Heart left ventricle (tissue), 16 donors: Measurements from ENCODE around the gene NXF1. TPM values are rescaled to one million over a fixed set of nuclear protein-coding genes. Genes with fewer than 3 reads are reported as not detected.

Experiments
- ATAC-seq, 4 donors: fragments of 200-7000 bp; cut with Tn5 transposase; one replicate each; pipeline ENCODE4 v1.9.1; 2020 to 2022; ENCODE audit warnings: moderate library complexity in 4 of 4, mild to moderate bottlenecking in 3 of 4, moderate number of reproducible peaks in 1 of 4
- DNase-seq, 5 donors: peaks; one replicate each; pipeline ENCODE4 v3.0.0-alpha.2; 2020
- H3K27ac ChIP-seq, 12 donors: fragments of 200-600 bp; sonication (generic) in 4 of 12; one replicate each; pipeline versions ENCODE4 v1.5.0 to v1.8.0; 2016 to 2022; ENCODE audit warnings: mild to moderate bottlenecking in 2 of 12
- H3K27me3 ChIP-seq, 9 donors: fragments of 200-600 bp; sonication (generic) in 2 of 9; one replicate each; pipeline versions ENCODE4 v1.5.1 to v1.8.0; 2016 to 2022; ENCODE audit warnings: mild to moderate bottlenecking in 3 of 9
- H3K36me3 ChIP-seq, 9 donors: fragments of 200-600 bp; sonication (generic) in 2 of 9; one replicate each; pipeline versions ENCODE4 v1.5.0 to v1.8.0; 2018 to 2022; ENCODE audit warnings: mild to moderate bottlenecking in 2 of 9
- H3K4me1 ChIP-seq, 12 donors: fragments of 200-600 bp; sonication (generic) in 4 of 12; one replicate each; pipeline versions ENCODE4 v1.5.0 to v1.8.0; 2016 to 2022; ENCODE audit warnings: mild to moderate bottlenecking in 3 of 12
- H3K4me3 ChIP-seq, 12 donors: fragments of 200-600 bp; sonication (generic) in 4 of 12; one replicate each; pipeline versions ENCODE4 v1.5.0 to v1.8.0; 2017 to 2022; ENCODE audit warnings: mild to moderate bottlenecking in 9 of 12, moderate library complexity in 4 of 12
- H3K9me3 ChIP-seq, 12 donors: fragments of 200-600 bp; sonication (generic) in 4 of 12; one replicate each; pipeline versions ENCODE4 v1.5.0 to v1.8.0; 2016 to 2022; ENCODE audit warnings: mild to moderate bottlenecking in 1 of 12
- POLR2A ChIP-seq, 2 donors: fragments of 450-650 bp; IDR thresholded peaks; one replicate each; pipeline ENCODE4 v1.6.1; 2017; ENCODE audit warnings: antibody characterized with exemption in 2 of 2, mild to moderate bottlenecking in 2 of 2, moderate library complexity in 2 of 2
- WGBS, 4 donors: extraction: QIAGEN DNeasy Blood & Tissue Kit in 2 of 4; methylation state at CpG; one replicate each; pipeline versions ENCODE4 v1.1.5 to v1.1.7; 2013 to 2018; 5-methylcytosine and 5-hydroxymethylcytosine counted together
- intact Hi-C, 10 donors: fragments of 100-400 bp; cut with DNase I; formaldehyde crosslinking; loops; one replicate each; pipeline versions ENCODE4 v1.11.1 to v1.14.2; 2022
- polyA plus RNA-seq, 2 donors: library from polyadenylated mRNA; stranded (reverse); fragments of 200-250 nt; gene quantifications; one replicate each; pipeline ENCODE4 v1.2.3, GENCODE V29; 2013
- total RNA-seq, 9 donors: library from RNA; depleted of rRNA in 2 of 9; stranded (reverse); fragments of >200 nt in 2 of 9; fragmentation: NEBNext Ultra II Directional in 3 of 9; extraction: Animal tissue kit (Norgen Biotek cat#: 25700) in 3 of 9; gene quantifications; one replicate each; pipeline versions ENCODE4 v1.1.0 to v1.2.4, GENCODE V29; 2016 to 2023
- TF ChIP-seq, protein P1 (sequence below), 12 donors: fragments of 200-600 bp; sonication (generic) in 4 of 12; IDR thresholded peaks; one replicate each; pipeline versions ENCODE4 v1.5.0 to v1.8.0; 2018 to 2022; ENCODE audit warnings: antibody characterized with exemption in 12 of 12, mild to moderate bottlenecking in 5 of 12
- donor health status: ischemic (EF 13 %, LVEDD 7.1; RV severe dilation, severe dysfunction).
- donor health status: healthy with polysubstance abuse.
- donor health status: DM: no; HTN: yes; CAD: no.
- donor health status: DM: no; HTN: no; CAD: no.
- donor health status: ischemic (EF 25% LVEDD 6.9; RV normal size, moderate dysfunction).
- donor health status: ischemic (EF 25% LVEDD 5.7; RV mildly dilated, moderate dysfunction).
- donor health status: healthy.
- donor health status: DM: yes; HTN: yes; CAD: no.
- donor health status: ischemic (EF 35%, LVEDD 5.7; RV mildly dilated, moderate dysfunction).
- donor health status: nonischemic (EF 11% LVEDD 7.7; RV severe dilation, severe dysfunction).
- donor health status: DM: yes; HTN: yes; CAD: no.
- donor health status: PGD.
- donor health status: ischemic (EF 29% LVEDD 5.4; RV normal size, mild dysfunction).
- donor health status: nonischemic (EF 23%, LVEDD 6.1; RV moderate dilation, normal function).

The NXF1 gene
- total and polyA plus RNA-seq, 11 donors, result 28.5 to 63.4 (median 36.4) TPM

DNA sequence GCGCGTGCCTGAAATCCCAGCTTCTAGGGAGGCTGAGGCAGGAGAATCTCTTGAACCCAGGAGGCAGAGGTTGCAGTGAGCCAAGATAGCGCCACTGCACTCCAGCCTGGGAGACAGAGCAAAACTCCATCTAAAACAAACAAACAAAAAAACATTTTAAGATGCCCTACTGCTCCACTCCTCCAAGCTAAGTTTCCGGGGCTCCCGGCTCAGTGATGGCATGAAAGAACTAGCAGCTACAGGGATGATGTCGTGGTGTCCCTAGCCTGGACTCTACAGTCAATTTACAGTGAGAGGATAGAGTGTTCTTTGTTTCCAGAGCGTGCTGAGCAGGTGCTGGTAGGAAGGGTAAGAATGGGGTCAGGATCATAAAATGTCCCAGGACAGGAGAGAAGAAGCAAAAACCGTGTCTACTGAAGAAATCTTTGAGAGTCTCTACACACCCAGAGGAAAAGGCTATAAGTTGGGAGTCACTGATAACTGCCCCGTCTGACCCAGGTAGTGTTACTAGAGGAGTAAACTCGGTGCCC is 50.1 kb downstream of the NXF1 start:
- Histone ChIP-seq H3K27ac (peak overlapping the region in 1 of 12 donors; percentile 90), H3K4me1 (peaks cover 3 to 38% (median 16%) of the 10 kb centered on the region in 12 donors), H3K27me3 (no peaks in the 10 kb centered on the region), H3K36me3 (peaks cover 0 to 21% (median 10%) of the 10 kb centered on the region in 9 donors), H3K4me3 (no peak overlapping the region), H3K9me3 (no peaks in the 10 kb centered on the region)
- ATAC-seq (no peak), DNase-seq (no peak)
- 80 to 85% (median 84%) methylated on average over 10 of the region's 10 CpGs for WGBS, 4 donors
- no peak for TF ChIP-seq POLR2A (IDR thresholded peaks at IDR 0.05)
- TF ChIP-seq, protein P1, sequence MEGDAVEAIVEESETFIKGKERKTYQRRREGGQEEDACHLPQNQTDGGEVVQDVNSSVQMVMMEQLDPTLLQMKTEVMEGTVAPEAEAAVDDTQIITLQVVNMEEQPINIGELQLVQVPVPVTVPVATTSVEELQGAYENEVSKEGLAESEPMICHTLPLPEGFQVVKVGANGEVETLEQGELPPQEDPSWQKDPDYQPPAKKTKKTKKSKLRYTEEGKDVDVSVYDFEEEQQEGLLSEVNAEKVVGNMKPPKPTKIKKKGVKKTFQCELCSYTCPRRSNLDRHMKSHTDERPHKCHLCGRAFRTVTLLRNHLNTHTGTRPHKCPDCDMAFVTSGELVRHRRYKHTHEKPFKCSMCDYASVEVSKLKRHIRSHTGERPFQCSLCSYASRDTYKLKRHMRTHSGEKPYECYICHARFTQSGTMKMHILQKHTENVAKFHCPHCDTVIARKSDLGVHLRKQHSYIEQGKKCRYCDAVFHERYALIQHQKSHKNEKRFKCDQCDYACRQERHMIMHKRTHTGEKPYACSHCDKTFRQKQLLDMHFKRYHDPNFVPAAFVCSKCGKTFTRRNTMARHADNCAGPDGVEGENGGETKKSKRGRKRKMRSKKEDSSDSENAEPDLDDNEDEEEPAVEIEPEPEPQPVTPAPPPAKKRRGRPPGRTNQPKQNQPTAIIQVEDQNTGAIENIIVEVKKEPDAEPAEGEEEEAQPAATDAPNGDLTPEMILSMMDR (IDR thresholded peaks at IDR 0.05), result no peak
- intact Hi-C loops, result loop anchor here in 1 of 10 donors (2.0 kb wide), 1 partner anchor 26 kb away; the partner anchor contains the start of gene TTC9C

DNA sequence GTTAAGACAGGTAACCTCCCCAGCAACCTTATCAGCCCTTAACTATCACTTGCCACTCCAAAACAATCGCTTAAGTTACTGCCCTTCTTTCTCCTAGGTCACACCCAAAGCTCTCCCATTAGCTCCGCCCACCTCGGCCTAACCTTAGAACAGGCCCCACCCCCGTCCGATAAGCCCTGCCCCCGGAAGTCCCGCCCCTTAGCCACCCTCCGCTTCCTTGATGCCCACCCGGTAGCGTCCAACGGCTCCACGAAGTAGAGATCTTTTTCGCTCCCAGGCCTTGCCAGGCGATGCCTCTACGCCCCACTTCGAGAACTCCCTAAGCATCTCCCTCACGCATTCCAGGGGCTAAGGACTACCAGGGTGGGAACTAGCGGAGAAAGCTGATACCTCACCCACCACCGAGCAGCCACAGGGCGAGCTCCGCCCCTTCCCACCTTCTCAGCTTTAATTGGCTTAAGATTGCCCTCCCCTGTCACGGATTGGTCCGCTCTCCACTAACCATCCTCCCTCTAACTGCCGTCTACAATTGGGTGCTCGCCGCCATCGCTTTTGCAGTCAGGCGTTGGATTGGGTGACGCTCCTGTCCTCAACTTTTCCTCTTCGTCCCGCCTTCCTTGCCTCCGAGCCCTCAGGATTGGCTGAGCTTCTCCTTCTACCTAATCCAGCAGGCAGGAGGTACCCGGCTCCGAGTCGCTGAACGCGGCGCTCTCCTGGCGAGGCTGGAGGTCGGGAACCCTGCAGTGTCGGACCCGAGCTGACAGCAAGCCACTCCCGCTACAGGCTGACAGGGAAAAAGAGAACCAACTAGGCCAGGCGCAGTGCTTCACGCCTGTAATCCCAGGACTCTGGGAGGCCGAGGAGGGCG is 51.3 kb downstream of the NXF1 start, which contains the start of gene ZBTB3:
Gene ZBTB3, minus strand, starts transcription at position 425 of the 868 bp plus-strand sequence. CDS start 496 bp downstream, outside the sequence.
- peak within 1 kb of the TSS; percentile 21 to 86 (median 71) for H3K4me3 ChIP-seq
- 1 to 2% (median 1%) methylated on average over 47 of the region's 47 CpGs for WGBS, 4 donors
- no peaks in the 10 kb centered on the region for H3K9me3 ChIP-seq
- H3K27ac ChIP-seq, result peak within 1 kb of the TSS; percentile 85 to 97 (median 94)
- ATAC-seq (peak; percentile 97 to 98 (median 98)), DNase-seq (peak; percentile 96 to 99 (median 99))
- H3K36me3 ChIP-seq, result peaks cover 0 to 29% (median 20%) of the 10 kb centered on the region in 9 donors
- H3K27me3 ChIP-seq, result no peaks in the 10 kb centered on the region
- TF ChIP-seq, protein P1 (IDR thresholded peaks at IDR 0.05), result peak in 1 of 12 donors; percentile 13
- peak in 1 of 2 donors; percentile 74 for TF ChIP-seq POLR2A (IDR thresholded peaks at IDR 0.05)
- H3K4me1 ChIP-seq, result peaks cover 3 to 43% (median 16%) of the 10 kb centered on the region in 12 donors
- intact Hi-C loops, result loop anchor here in 2 of 10 donors (1.0 to 2.0 kb wide), 3 partner anchors 17 to 26 kb away; partner anchors contain the start of genes TTC9C (in 2 of the 2) and TAF6L (in 1 of the 2)

DNA sequence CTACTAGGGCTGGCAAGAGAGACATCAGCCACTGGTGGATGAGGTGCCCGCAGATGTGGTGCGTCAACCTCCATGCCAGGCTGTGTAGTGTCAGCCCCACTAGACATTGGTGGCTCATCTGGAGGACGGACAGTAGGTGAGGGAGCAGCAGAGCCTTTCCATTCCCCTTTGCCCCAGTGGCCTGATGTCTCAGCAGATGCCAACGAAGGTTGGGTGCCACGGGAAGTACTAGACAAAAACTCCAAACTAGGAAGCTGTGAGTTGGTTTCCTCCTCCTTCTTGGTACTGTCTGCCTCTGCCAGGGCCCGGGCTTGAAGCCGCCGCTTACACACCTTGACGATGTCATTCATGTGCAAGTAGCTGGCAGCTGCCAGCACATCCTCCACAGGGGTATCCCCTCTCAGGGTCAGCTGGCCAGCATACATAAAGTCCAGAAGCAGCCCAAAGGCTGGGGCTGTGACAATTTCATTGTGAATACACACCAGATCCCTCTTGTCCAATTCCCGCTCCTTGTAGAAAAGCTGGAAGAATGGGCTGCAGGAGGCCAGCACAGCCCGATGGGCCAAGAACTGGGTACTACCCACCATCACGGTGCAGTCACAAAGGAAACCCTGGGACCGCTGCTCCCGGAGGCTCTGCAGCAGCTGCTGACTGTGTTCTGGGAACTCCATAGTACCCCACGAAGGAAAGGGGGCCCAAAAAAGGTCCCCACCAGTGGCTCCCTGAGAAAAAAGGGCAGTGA is 52.1 kb downstream of the NXF1 start:
- peaks cover 3 to 43% (median 16%) of the 10 kb centered on the region in 12 donors for H3K4me1 ChIP-seq
- ATAC-seq, result no peak
- H3K4me3 ChIP-seq, result peak overlapping the region in 11 of 12 donors; percentile 21 to 86 (median 71)
- no peak for TF ChIP-seq POLR2A (IDR thresholded peaks at IDR 0.05)
- TF ChIP-seq, protein P1 (IDR thresholded peaks at IDR 0.05), result no peak
- intact Hi-C loops, result loop anchor here in 2 of 10 donors (1.0 kb wide), 2 partner anchors 18 to 25 kb away; partner anchors contain the start of genes TAF6L (in 1 of the 2) and TTC9C (in 1 of the 2)
- no peaks in the 10 kb centered on the region for H3K9me3 ChIP-seq
- no peak for DNase-seq
- no peaks in the 10 kb centered on the region for H3K27me3 ChIP-seq
- peak overlapping the region; percentile 85 to 97 (median 94) for H3K27ac ChIP-seq
- WGBS, 4 donors, result 71 to 80% (median 75%) methylated on average over 13 to 15 of the region's 15 CpGs
- peaks cover 0 to 37% (median 23%) of the 10 kb centered on the region in 9 donors for H3K36me3 ChIP-seq
